HG03159 (cell line): ENCODE results near the gene MACROD2.

Experiments used
- ATAC-seq: cut with Tn5 transposase; IDR thresholded peaks from one replicate; pipeline ENCODE4 v1.9.1; 2021; ENCODE audit warnings: mild to moderate bottlenecking, moderate library complexity; ENCODE audit not compliant: unreplicated experiment

MACROD2 gene

GRCh38 chr20:14785065-14785743 is 789.9 kb downstream of the MACROD2 start:
- no peak for ATAC-seq

- ATAC-seq, result no peak
These were observed 794.9 kb downstream of the MACROD2 start for GRCh38 chr20:14790190-14790589.

- ATAC-seq, result no peak
These were observed 795.7 kb downstream of the MACROD2 start for GRCh38 chr20:14790771-14791620.

DNA sequence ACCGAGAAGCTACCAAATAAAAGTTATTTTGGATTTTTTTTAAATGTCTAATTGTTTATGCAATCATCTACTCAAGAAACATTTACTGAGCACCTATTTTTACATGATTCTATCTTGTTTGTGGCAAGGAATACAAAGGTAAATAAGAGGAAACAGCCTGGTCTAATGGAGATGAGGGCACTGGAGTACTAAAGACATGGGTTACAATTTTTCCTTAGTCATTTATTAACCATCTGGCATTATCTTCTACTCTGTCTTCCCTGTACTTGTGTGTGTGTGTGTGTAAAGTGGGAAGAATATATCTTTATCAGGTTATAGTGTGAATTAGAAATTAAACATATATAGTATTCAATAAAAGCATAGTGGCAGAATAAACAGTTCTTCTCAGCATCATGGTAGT is 797.6 kb downstream of the MACROD2 start:
- ATAC-seq, result no peak

DNA sequence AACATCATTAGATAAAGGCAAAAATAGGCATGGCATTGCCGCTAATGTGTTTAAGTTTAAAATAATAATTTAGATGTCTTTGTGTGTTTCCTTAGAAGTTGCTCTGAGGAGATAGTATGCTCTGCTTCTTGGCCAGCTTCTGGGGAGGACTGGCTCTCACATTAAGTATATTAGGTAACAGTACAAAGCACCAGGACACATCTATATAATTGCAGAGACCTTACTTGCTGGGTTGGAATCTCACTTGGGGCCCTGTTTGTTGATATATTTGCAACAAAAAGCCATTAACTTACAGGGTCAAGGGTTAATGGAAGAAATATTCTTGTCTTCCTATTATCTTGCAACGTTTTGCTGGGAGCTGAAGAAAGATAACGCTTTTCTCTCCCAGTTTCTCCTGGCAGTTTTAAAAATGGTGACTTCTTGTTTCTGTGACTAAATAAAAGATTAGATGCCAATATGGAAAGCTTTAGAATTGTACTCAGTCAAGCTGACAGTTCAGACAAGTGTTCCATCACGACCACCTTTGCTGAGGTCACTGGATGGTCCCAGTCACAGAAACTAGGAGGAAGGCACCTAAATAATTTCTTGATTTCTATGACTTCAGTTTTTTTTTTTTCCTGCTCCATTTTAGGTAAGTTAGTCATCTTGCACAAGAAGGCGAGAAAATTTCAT is 804.4 kb downstream of the MACROD2 start:
- no peak for ATAC-seq

- ATAC-seq, result no peak
These were observed 805.5 kb downstream of the MACROD2 start for GRCh38 chr20:14800707-14801425.

- ATAC-seq, result no peak
These were observed 806.4 kb downstream of the MACROD2 start for GRCh38 chr20:14801591-14802325.

DNA sequence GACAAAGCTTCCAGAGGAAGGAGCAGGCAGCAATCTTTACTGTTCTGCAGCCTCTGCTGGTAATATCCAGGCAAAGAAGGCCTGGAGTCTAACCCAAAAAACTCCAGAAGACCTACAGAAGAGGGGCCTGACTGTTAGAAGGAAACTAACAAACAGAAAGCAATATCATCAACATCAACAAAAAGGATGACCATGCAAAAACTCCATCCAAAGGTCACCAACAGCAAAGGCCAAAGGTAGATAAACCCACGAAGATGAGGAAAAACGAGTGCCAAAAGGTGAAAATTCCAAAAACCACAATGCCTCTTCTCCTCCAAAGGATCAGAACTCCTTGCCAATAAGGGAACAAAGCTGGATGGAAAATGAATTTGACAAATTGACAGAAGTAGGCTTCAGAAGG is 811.9 kb downstream of the MACROD2 start:
- no peak for ATAC-seq

DNA sequence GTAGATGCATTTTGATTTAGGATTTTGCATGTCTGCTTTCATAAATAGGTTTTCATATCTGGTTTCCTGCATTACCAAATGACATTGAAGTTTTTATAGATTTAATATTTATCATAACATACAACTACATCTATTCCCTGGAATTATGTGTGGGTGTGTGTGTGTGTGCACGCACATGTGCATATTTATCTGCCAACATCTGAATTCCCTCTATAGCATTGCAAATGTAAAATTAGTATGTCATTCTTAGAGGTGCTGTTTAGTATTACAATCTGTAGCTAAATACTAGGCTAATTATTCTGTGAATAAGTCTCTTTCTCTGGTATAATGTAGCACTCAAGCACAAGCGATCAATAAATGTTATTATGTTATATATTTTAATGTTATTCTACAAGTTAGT is 820.0 kb downstream of the MACROD2 start:
- no peak for ATAC-seq

DNA sequence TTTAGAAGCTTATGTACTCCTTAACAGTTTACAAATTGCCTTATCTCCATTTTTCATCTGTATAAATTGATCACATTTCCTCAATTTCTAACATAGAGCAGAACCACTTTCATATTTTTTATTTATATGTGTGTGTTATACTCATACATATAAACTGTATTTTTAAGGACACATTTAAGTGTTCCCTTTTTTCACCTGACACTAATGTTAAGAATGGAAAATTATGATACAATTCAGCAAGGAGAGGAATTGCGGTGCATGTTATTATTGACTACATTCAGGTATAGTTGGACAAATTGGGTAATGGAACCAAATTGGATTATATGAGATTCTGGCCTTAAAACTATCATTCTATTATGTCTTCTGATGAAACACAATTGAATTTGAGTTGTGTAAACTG is 821.2 kb downstream of the MACROD2 start:
- ATAC-seq, result no peak

- ATAC-seq, result no peak
These were observed 821.8 kb downstream of the MACROD2 start for GRCh38 chr20:14817101-14817500.

GRCh38 chr20:14820771-14821170 is 825.5 kb downstream of the MACROD2 start:
- no peak for ATAC-seq

DNA sequence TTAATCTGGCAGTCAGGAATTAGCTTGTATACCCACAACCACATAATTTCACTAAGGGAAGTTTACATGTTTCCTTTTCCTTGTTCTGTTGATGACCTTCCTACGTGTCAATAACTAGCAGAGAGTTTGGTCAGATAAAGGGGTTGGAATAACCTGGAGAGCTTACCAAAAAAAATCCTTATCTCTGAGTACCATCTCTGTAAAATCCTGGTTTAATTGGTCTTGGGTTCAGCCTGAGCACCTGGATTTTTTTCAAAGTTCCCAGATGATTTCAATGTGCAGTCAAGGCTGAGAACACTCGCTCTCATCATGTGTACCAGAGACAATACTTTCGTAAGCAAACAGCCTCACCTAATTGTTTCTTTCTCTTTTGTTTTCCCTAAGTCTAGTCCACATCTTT is 825.9 kb downstream of the MACROD2 start:
- ATAC-seq, result no peak

- no peak for ATAC-seq
These were observed 829.7 kb downstream of the MACROD2 start for GRCh38 chr20:14824996-14825395.

DNA sequence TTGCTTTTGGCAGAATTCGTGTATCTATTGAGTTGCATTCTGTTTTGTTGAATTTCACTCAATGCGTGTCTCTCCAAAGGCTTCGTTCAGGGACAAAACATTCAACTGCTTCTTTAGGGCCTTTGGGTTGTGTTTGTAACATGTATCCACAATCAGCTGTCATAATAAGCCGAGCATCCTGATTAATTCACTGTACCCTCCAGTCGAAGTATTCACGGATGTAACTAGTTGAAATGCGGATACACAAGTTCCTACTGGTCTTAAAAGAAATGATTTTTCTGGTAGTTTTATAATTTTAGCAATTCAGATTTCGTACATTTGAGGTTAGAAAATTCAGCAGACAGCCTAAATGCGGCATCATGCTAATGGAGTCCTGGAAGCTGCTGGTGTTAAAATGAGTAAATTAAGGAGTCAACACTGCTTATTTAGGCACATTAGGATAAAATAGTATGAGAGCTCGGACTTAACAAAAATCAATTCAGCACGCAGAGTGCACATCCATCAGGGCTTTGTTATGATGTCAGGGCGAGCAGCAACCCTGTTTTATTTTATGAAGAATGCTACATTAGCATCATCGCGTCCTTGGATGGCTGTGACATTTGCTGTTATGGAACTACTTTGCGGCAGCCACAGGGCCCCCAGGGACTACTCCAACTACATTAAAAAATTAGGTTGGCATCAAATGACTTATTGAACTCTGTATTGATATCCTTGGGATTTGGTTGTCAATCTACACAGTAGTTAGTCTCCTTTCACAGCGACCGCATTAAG is 831.4 kb downstream of the MACROD2 start:
- no peak for ATAC-seq

- ATAC-seq, result no peak
These were observed 833.1 kb downstream of the MACROD2 start for GRCh38 chr20:14828459-14828858.

DNA sequence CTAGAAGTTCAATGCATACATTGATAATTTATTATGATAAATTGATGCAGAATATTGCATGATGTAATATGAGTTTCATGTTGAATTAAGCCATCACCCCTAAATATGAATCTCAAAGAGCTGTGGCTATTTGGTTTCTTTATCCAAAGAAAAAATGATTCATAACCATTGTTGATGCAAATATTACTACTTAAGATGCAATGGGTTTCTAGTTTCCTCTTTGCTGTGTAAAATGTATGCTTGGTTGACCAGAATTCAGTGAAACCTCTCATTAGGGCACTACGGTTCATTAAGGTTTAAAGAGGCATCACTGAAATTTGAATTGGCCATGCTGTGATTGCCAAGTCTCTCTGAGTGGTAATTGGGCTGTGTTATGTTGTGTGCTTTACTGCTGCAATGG is 834.6 kb downstream of the MACROD2 start:
- ATAC-seq, result peak; percentile 58

GRCh38 chr20:14830466-14830865 is 835.1 kb downstream of the MACROD2 start:
- ATAC-seq, result peak; percentile 84

DNA sequence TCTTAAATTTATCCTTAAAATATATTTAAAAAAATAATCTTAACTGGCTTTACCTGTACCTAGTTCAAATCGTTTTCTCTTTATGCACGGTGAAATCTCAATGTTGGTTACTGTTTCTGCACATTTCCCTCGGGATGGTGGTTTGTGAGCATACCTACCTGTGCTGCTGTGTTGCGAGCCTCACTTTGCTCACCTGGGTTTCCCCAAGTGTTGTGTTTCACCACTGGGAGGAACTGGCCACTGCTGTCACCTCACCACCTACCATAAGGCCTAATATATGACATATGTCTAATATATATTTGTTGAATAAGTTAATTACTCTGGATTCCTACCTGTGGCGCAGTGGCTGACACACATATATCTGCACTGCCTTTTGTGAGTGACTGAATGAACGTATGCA is 835.6 kb downstream of the MACROD2 start:
- ATAC-seq, result no peak

DNA sequence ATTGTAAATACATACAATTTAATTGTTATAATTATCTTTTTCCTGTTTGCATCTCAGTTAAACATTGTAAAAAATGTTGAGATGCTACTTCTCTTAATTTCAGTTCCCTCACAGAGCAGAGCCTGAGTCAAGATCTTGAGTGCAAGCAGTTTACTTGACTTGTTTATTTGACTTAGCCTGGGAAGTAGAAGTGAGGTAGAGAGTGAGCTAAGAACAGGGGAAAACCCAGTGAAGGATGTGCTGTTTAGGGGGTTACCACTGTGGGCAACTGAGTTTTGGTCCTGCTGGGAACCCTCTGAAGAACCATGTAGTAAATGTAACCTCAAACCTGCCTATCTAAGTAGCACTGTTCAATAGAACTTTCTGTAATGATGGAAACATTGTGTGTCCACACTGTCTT is 837.3 kb downstream of the MACROD2 start:
- peak; percentile 39 for ATAC-seq
